Epithelial cell of proximal tubule (primary cell): ENCODE measurements around the gene OTOG. TPM values are rescaled to one million over a fixed set of nuclear protein-coding genes. Genes with fewer than 3 reads are reported as not detected.
"Not testable (repeated sequence)": the region's sequence is repeated elsewhere in the genome, so short reads cannot be mapped to it uniquely, and the experiment has no call there.

Experiments
- DNase-seq: peaks from one replicate; pipeline ENCODE4 v3.0.0-alpha.2; 2011; ENCODE audit warnings: low read depth
- H3K4me3 ChIP-seq: 2 replicates; pipeline ENCODE4 v1.5.1; 2011; ENCODE audit warnings: low read depth, mild to moderate bottlenecking, low read length
- total RNA-seq: library from RNA; depleted of rRNA; stranded (reverse); fragments of >200 nt; gene quantifications from 2 replicates; pipeline ENCODE4 v1.2.3, GENCODE V29; 2015
- TF ChIP-seq, protein P1 (sequence below): conservative IDR thresholded peaks from 2 replicates; pipeline ENCODE4 v1.5.1; 2012; ENCODE audit warnings: low read depth, mild to moderate bottlenecking, low read length

Gene OTOG
- total RNA-seq, 1 donor from 2014 or later, result not detected

DNA sequence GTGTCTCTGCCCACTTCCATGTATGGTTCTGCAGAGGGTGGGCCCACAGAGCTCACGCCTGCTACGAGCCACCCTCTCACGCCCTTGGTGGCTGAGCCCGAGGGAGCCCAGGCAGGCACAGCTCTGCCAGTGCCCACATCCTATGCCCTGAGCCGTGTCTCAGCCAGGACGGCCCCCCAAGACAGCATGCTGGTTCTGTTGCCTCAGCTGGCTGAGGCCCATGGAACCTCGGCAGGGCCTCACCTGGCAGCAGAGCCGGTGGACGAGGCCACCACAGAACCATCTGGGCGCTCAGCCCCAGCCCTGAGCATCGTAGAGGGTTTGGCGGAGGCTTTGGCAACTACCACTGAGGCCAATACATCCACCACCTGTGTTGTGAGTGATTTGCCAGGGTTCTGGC, 64.0 kb downstream of the OTOG start:
- TF ChIP-seq, protein P1, sequence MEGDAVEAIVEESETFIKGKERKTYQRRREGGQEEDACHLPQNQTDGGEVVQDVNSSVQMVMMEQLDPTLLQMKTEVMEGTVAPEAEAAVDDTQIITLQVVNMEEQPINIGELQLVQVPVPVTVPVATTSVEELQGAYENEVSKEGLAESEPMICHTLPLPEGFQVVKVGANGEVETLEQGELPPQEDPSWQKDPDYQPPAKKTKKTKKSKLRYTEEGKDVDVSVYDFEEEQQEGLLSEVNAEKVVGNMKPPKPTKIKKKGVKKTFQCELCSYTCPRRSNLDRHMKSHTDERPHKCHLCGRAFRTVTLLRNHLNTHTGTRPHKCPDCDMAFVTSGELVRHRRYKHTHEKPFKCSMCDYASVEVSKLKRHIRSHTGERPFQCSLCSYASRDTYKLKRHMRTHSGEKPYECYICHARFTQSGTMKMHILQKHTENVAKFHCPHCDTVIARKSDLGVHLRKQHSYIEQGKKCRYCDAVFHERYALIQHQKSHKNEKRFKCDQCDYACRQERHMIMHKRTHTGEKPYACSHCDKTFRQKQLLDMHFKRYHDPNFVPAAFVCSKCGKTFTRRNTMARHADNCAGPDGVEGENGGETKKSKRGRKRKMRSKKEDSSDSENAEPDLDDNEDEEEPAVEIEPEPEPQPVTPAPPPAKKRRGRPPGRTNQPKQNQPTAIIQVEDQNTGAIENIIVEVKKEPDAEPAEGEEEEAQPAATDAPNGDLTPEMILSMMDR, result no peak
- DNase-seq, result no peak
- no peak overlapping the region for H3K4me3 ChIP-seq

DNA sequence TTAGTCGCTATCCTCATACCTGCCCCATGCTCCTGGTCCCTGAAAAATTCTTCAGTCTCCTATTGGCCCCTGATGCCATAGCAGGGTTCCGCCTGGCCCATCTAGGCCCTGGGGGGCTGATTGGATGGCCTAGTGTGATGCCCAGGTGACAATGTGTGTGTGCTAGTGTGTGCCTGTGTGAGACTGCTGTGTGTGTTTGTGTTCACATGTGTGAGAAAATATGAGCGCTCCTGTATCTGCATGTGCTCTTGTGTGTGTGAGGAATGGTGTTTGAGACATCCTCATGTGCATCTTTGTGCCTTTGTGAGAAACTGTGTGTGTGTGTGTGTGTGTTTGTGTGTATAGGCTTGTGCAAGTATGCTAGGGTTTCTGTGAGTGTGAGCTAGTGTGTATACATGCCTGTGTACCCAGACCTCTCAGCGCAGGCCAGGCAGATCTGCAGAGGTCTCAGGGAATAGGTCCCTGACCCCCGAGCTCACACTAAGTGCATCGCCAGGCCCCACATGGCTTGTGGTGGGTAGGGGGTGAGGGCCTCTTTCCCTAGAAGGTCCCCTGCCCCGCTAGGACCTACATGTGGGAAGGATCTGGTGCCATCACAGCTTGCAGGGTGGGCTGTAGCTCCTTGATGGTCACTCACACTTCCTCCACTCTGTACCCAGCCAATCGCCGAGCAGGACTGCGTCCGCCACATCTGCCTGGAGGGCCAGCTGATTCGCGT, 64.6 kb downstream of the OTOG start:
- no peak for DNase-seq
- no peak overlapping the region for H3K4me3 ChIP-seq
- TF ChIP-seq, protein P1, result no peak

DNA sequence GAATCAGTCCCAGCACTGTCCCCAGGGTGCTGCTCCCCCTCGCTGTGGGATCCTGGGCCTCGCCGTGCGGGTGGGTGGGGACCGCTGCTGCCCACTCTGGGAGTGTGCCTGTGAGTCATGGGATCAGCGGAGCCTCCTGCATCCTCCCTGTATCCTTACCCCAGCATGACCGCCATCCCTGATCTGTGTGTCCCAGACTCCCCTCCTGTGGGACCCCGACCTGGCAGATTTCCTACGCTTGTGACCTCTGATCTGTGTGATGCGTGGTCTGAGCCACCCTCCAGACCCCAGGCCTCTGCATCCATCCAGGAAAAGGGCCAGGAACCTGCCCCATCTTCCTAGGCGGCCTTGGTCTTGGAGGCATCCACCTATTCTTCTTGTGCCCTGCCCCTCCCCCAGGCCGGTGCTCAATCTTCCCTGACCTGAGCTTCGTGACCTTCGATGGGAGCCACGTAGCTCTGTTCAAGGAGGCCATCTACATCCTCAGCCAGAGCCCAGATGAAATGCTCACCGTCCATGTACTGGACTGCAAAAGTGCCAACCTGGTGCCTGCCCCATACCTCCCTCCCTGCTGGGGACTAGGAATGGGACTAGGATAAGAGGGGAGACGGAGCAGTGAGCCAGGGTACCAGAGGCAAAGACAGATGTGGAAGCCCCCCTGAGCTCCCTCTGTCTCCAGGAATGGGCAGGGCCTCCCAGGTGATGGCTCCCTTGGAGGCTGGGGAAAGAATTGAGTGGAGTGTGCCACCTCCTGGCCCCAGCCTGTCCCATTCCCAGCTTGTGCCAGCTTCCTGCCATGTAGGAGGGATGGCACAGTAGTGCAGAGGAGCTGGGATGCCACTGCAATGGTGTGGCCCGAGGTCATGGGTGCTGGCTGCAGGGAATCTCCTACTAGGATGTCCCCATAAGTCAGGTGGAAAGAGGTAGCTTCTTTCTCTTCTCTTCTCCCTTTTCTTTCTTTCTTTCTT, 65.4 kb downstream of the OTOG start:
- DNase-seq, result no peak
- H3K4me3 ChIP-seq, result no peak overlapping the region
- TF ChIP-seq, protein P1, result no peak

DNA sequence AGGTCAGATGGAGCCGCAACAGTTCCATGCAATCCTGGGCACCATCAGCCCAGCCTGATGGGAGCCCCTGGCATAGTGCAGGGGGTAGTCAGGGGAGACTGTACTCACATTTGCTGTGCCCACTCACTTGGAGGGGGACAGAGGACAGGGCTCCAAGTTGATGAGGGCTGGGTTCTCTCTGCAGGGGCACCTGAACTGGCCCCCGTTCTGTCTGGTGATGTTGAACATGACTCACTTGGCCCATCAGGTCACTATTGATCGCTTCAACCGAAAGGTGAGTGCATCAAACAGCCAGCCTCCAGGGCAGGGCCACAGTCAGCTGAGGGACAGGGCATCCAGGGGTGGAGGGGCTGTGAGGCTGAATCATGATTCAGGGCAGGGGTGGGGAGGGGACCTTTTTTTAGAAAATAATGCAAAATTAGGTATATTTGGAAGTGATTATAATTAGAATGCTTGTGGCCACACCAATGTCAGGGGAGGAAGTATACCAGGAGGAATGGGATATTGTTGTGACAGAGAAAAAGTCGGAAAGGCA, 66.4 kb downstream of the OTOG start:
- H3K4me3 ChIP-seq, result no peak overlapping the region
- TF ChIP-seq, protein P1, result no peak
- no peak for DNase-seq

DNA sequence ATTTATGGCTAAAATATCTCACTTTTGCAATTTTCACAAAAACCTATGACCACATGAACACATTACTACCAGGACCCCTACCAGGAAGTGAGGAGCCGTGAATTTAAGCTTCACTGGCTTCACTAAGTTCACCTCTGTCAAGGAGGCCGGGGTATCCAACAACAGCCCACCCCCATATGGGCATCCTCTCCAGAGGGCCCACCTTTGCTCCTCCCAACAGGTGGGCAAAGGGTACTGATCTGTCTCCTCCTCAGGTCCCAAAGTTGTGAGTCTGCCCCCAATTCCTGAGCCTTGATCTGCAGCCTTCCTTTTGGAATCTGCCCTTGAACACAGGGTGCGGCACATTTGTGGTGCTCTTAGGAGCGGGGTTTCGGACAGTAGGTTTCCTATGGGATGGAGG, 66.9 kb downstream of the OTOG start:
- TF ChIP-seq, protein P1, result no peak
- no peak for DNase-seq
- no peak overlapping the region for H3K4me3 ChIP-seq

DNA sequence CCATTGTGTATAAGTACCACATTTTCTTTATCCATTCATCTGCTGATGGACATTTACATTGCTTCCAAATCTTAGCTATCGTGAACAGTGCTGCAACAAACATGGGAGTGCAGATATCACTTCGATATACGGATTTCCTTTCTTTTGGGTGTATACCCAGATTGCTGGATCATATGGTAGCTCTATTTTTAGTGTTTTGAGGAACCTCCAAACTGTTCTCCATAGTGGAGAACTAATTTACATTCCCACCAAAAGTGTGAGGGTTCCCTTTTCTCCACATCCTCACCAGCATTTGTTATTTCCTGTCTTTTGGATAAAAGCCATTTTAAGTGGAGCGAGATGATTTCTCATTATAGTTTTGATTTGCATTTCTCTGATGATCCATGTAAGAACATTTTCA, 75.7 kb downstream of the OTOG start:
- not testable (repeated sequence) for DNase-seq, H3K4me3 ChIP-seq

DNA sequence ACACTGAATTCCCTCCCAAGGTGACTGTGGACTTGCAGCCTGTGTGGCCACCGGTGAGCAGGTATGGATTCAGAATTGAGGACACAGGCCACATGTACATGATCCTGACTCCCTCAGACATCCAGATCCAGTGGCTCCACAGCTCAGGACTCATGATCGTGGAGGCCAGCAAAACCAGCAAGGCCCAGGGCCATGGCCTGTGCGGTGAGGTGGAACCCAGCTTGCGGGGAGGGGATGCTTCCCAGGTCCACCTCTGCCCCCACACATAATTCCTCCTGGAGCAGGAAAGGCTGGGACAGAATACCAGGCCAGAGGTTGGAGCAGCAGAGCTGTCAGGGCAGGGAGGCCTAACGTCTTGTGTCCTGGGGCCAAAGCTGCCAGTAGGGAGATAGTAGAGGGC, 82.1 kb downstream of the OTOG start:
- TF ChIP-seq, protein P1, result no peak
- no peak overlapping the region for H3K4me3 ChIP-seq
- no peak for DNase-seq
